Activated CD4-positive, alpha-beta T cell treated with anti-CD3 and anti-CD28 coated beads for 4 hours (primary cell): ENCODE data around the gene CDCA4.
"Not testable (repeated sequence)": the region's sequence is repeated elsewhere in the genome, so short reads cannot be mapped to it uniquely, and the experiment has no call there.

ENCODE experiments used
- DNase-seq, 2 donors: peaks; one replicate each; pipeline ENCODE4 v3.0.0-alpha.2; 2020

The CDCA4 gene

GRCh38 chr14:105032451-105032901 is 11.6 kb upstream of the CDCA4 start:
- not testable (repeated sequence) for DNase-seq

- DNase-seq: no peak
Observed at GRCh38 chr14:105030836-105031396, 10.0 kb upstream of the CDCA4 start.

- DNase-seq: no peak
Observed at GRCh38 chr14:105030194-105030593, 9.3 kb upstream of the CDCA4 start.

- no peak for DNase-seq
Observed at GRCh38 chr14:105029402-105029801, 8.5 kb upstream of the CDCA4 start.

- no peak for DNase-seq
Observed at GRCh38 chr14:105028251-105028927, 7.5 kb upstream of the CDCA4 start.

GRCh38 chr14:105027718-105028117 is 6.8 kb upstream of the CDCA4 start:
- not testable (repeated sequence) for DNase-seq

- DNase-seq: no peak
Observed at GRCh38 chr14:105026802-105027563, 6.1 kb upstream of the CDCA4 start.

GRCh38 chr14:105026033-105026785 is 5.3 kb upstream of the CDCA4 start:
- DNase-seq: no peak

- no peak for DNase-seq
Observed at GRCh38 chr14:105025429-105025828, 4.5 kb upstream of the CDCA4 start.

GRCh38 chr14:105023791-105024480 is 3.1 kb upstream of the CDCA4 start:
- no peak for DNase-seq

- no peak for DNase-seq
Observed at GRCh38 chr14:105023144-105023543, 2.3 kb upstream of the CDCA4 start.

- no peak for DNase-seq
Observed at GRCh38 chr14:105022276-105022670, 1.4 kb upstream of the CDCA4 start.

GRCh38 chr14:105021656-105022275 is 883 bp upstream of the CDCA4 start:
- DNase-seq: no peak

- DNase-seq: peak; percentile 53 to 64
Observed at GRCh38 chr14:105019861-105020814, 745 bp downstream of the CDCA4 start.

GRCh38 chr14:105018414-105018813 is 2.5 kb downstream of the CDCA4 start:
- no peak for DNase-seq

GRCh38 chr14:105015905-105016304 is 5.0 kb downstream of the CDCA4 start:
- DNase-seq: no peak

GRCh38 chr14:105015242-105015641 is 5.6 kb downstream of the CDCA4 start:
- DNase-seq: no peak

- no peak for DNase-seq
Observed at GRCh38 chr14:105014631-105015030, 6.3 kb downstream of the CDCA4 start.

- DNase-seq: no peak
Observed at GRCh38 chr14:105014032-105014431, 6.9 kb downstream of the CDCA4 start.

GRCh38 chr14:105013150-105013785 is 7.6 kb downstream of the CDCA4 start:
- DNase-seq: no peak
